Testis (tissue), 3 donors: ENCODE measurements around the gene NEK2. TPM values are rescaled to one million over a fixed set of nuclear protein-coding genes. Genes with fewer than 3 reads are reported as not detected.
"Not testable (repeated sequence)": the region's sequence is repeated elsewhere in the genome, so short reads cannot be mapped to it uniquely, and the experiment has no call there.

Experiments
- DNase-seq: peaks from one replicate; pipeline ENCODE4 v3.0.0-alpha.2; 2019
- H3K27ac ChIP-seq, 2 donors: fragments of 200-600 bp; sonication (generic); one replicate each; pipeline ENCODE4 v1.5.1; 2019
- H3K27me3 ChIP-seq: fragments of 200-600 bp; sonication (generic); one replicate; pipeline ENCODE4 v1.5.1; 2019
- H3K36me3 ChIP-seq: fragments of 200-600 bp; sonication (generic); one replicate; pipeline ENCODE4 v1.5.1; 2017; ENCODE audit warnings: low read depth; ENCODE audit errors: missing control alignments
- H3K4me1 ChIP-seq: fragments of 200-600 bp; sonication (generic); one replicate; pipeline ENCODE4 v1.5.1; 2019
- H3K4me3 ChIP-seq, 2 donors: fragments of 200-600 bp; sonication (generic); one replicate each; pipeline ENCODE4 v1.5.1; 2017 to 2019
- H3K9me3 ChIP-seq: fragments of 200-600 bp; sonication (generic); one replicate; pipeline ENCODE4 v1.5.1; 2017
- POLR2A ChIP-seq: fragments of 450-650 bp; IDR thresholded peaks from one replicate; pipeline ENCODE4 v1.6.1; 2017; ENCODE audit warnings: antibody characterized with exemption, mild to moderate bottlenecking, moderate library complexity
- WGBS, 2 donors: methylation state at CpG; one replicate each; pipeline ENCODE4 v1.1.5; 2018; 5-methylcytosine and 5-hydroxymethylcytosine counted together
- intact Hi-C: fragments of 100-400 bp; cut with DNase I; formaldehyde crosslinking; loops from one replicate; pipeline ENCODE4 v1.15.1; 2023; ENCODE audit warnings: low total_unique reads
- polyA plus RNA-seq: library from polyadenylated mRNA; stranded (reverse); fragments of 350-450 nt; fragmentation: Illumina TruSeq; extraction: RNeasy Lipid Tissue Mini Kit (QIAGEN cat#74804); gene quantifications from one replicate; pipeline ENCODE4 v1.2.3, GENCODE V29; 2014; ENCODE audit warnings: low read depth, low replicate concordance; ENCODE audit not compliant: insufficient read depth
- total RNA-seq, 2 donors: library from RNA; depleted of rRNA; stranded (reverse); fragments of >200 nt; gene quantifications; one replicate each; pipeline ENCODE4 v1.2.3, GENCODE V29; 2016
- TF ChIP-seq, protein P1 (sequence below), 3 experiments: fragments of 450-650 bp in 2 of 3; fragments of 200-600 bp in 1 of 3; sonication (generic) in 1 of 3; IDR thresholded peaks; one replicate each; pipeline ENCODE4 v1.5.1; 2016 to 2019; ENCODE audit warnings: antibody characterized with exemption in 3 of 3, mild to moderate bottlenecking in 2 of 3, moderate library complexity in 1 of 3

NEK2 gene
- total and polyA plus RNA-seq, 3 donors from 2014 or later = 40.0 to 126 (median 53.9) TPM

DNA sequence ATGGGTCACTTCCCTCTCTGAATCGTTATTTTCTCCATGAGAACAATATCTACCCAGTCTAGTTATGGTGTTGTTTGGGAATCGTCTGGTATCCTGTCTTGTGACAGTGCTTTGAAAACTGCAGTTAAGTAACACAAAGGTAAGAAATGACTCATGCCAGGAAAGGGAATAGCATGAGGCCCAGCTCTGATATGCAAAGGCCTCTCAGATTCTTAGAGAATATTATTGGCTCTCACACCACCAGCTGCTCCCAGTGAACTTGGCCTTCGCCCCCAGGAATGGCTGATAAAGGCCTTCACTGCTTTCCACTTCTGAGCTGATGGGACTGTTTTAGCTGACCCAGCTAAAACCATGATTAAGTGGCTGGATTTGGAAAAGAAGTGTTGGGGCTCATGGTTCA lies 27.1 kb downstream of the NEK2 start:
- no peaks in the 10 kb centered on the region for H3K9me3 ChIP-seq
- intact Hi-C loops = no loop called here
- WGBS, 2 donors = 82 to 93% methylated on average over 3 of the region's 3 CpGs
- no peaks in the 10 kb centered on the region for H3K27me3 ChIP-seq
- H3K4me3 ChIP-seq = no peak overlapping the region
- no peak for DNase-seq
- no peak for TF ChIP-seq POLR2A
- TF ChIP-seq, protein P1, sequence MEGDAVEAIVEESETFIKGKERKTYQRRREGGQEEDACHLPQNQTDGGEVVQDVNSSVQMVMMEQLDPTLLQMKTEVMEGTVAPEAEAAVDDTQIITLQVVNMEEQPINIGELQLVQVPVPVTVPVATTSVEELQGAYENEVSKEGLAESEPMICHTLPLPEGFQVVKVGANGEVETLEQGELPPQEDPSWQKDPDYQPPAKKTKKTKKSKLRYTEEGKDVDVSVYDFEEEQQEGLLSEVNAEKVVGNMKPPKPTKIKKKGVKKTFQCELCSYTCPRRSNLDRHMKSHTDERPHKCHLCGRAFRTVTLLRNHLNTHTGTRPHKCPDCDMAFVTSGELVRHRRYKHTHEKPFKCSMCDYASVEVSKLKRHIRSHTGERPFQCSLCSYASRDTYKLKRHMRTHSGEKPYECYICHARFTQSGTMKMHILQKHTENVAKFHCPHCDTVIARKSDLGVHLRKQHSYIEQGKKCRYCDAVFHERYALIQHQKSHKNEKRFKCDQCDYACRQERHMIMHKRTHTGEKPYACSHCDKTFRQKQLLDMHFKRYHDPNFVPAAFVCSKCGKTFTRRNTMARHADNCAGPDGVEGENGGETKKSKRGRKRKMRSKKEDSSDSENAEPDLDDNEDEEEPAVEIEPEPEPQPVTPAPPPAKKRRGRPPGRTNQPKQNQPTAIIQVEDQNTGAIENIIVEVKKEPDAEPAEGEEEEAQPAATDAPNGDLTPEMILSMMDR (IDR thresholded peaks at IDR 0.05) = no peak
- H3K27ac ChIP-seq = no peak overlapping the region
- H3K4me1 ChIP-seq = peaks cover 8% of the 10 kb centered on the region
- no peaks in the 10 kb centered on the region for H3K36me3 ChIP-seq

DNA sequence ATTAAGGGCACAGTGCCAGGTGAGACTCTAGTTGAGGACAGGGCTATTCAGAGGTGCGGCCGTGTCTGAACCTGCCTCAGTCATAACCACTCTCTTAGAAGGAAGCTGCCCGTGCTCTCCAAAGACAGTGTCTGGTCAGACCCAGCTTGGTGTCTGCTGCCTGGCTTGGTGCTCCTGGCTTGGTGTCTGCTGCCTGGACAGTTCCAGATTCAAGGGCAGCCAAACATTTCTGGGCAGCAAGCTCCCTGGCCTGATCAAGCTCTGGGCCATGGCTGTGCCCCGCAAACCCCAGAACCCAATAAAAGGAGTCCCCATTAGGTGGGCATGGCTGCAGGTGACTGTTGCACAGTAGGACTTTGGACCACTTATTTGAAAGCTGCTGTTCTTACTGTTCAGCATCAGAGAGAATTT lies 27.7 kb downstream of the NEK2 start:
- no peak for DNase-seq
- no peak for TF ChIP-seq POLR2A
- H3K27me3 ChIP-seq = no peaks in the 10 kb centered on the region
- H3K4me3 ChIP-seq = no peak overlapping the region
- peaks cover 14% of the 10 kb centered on the region for H3K4me1 ChIP-seq
- H3K36me3 ChIP-seq = no peaks in the 10 kb centered on the region
- H3K9me3 ChIP-seq = no peaks in the 10 kb centered on the region
- no peak overlapping the region for H3K27ac ChIP-seq
- intact Hi-C loops = no loop called here
- 93 to 96% methylated on average over 2 to 4 of the region's 4 CpGs for WGBS, 2 donors

DNA sequence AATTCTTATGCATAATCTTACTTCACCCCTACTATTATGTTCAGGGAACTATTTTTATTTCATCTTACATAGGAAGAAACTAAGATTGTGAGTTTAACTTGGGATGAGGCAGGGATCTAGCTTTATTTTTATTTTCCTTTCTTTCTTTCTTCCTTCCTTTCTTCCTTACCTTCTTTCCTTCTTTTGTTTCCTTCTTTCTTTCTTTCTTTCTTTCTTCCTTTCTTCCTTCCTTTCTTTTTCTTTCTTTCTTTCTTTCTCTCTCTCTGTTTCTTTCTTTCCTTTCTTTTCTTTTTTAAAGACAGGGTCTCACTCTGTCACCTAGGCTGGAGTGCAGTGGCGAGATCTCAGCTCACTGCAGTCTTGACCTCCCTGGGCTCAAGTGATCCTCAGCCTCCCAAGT lies 28.9 kb downstream of the NEK2 start:
- Histone ChIP-seq H3K27me3 (no peaks in the 10 kb centered on the region), H3K4me1 (peaks cover 14% of the 10 kb centered on the region), H3K27ac (no peak overlapping the region), H3K4me3 (no peak overlapping the region), H3K36me3 (no peaks in the 10 kb centered on the region), H3K9me3 (no peaks in the 10 kb centered on the region)
- TF ChIP-seq, protein P1 (IDR thresholded peaks at IDR 0.05) = no peak
- no peak for TF ChIP-seq POLR2A
- DNase-seq = no peak
- intact Hi-C loops = no loop called here
- WGBS, 2 donors = 100% methylated on average over 1 of the region's 1 CpG

DNA sequence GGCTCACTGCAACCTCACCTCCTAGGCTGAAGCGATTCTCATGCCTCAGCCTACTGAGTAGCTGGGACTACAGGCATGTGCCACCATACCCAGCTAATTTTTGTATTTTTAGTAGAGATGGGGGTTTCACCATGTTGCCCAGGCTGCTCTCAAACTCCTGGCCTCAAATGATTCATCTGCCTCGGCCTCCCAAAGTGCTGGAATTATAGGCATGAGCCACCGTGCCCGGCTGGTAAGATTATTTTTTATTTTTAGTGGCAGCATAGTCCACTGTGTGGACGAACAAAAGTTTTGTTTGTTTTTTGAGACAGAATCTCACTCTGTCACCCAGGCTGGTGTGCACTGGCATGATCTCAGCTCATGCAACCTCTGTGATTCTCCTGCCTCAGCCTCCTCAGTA lies 29.8 kb downstream of the NEK2 start:
- H3K27ac ChIP-seq, H3K9me3 ChIP-seq, H3K27me3 ChIP-seq, intact Hi-C loops, H3K36me3 ChIP-seq, H3K4me3 ChIP-seq, DNase-seq: not testable (repeated sequence)
- peaks cover 14% of the 10 kb centered on the region for H3K4me1 ChIP-seq
- WGBS, 2 donors = 89 to 91% methylated on average over 5 of the region's 5 CpGs

DNA sequence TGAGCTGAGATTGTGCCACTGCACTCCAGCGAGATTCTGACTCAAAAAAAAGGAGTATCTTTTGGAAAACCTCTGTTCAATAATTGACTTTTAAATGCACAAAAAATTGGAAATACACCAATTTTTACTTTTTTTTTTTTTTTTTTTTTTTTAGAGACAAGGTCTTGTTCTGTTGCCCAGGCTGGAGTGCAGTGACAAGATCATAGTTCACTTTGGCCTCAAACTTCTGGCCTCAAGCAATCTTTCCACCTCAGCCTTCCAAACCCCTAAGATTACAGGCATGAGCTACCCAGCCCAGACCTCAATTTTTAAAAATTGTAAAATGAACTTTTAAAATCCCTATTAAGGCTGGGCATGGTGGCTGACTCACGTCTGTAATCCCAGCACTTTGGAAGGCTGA lies 30.8 kb downstream of the NEK2 start:
- TF ChIP-seq, protein P1 (IDR thresholded peaks at IDR 0.05) = no peak
- TF ChIP-seq POLR2A = no peak
- H3K9me3 ChIP-seq = no peaks in the 10 kb centered on the region
- no peaks in the 10 kb centered on the region for H3K27me3 ChIP-seq
- peaks cover 14% of the 10 kb centered on the region for H3K4me1 ChIP-seq
- no peak overlapping the region for H3K4me3 ChIP-seq
- intact Hi-C loops = no loop called here
- no peaks in the 10 kb centered on the region for H3K36me3 ChIP-seq
- H3K27ac ChIP-seq = no peak overlapping the region
- no peak for DNase-seq
- WGBS, 2 donors = 81 to 82% methylated on average over 2 of the region's 2 CpGs

DNA sequence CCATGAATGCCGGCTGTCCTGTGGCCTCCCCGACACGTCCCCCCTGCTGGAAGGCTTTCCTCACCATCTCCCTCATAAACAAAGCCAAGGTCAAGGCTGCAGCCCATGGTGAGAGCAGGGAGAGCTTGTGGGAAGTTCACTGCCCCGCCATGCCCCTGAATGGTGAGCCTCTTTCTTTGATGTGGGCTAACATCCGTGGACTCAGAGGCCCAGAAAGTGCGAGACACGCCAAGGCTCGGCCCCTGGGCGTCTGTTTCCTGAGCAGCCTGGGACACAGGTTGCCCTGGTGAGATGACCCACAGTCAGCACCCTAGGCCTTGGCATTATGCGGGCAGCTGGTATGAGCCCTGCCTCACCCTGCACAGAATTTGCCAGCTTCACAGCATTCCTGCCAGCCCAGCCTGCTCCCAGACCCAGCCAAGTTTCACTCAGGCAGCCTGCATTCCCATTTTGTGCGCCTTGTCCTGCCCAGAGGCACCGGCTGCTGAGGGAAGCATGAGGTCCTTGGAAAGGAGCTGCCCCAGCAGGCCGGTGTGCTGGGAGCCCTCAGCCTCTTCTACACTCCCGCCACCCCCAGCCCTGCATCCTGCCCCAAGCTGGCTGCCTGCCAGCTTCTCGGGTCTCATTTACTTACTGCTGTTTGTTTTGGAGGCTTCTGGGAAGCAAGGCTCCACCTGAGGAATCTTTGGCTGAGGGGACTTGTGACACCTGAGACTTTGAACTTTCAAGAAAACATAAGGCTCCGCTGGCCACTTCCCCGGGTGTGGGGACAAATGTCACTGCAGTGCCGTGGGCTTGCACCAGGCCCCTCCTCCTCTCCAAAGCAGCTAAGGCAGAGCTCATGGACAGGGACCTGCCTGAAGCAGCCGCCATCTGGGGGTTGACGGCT lies 31.9 kb downstream of the NEK2 start:
- Histone ChIP-seq H3K36me3 (no peaks in the 10 kb centered on the region), H3K27ac (no peak overlapping the region), H3K4me3 (no peak overlapping the region), H3K9me3 (no peaks in the 10 kb centered on the region), H3K4me1 (peaks cover 14% of the 10 kb centered on the region), H3K27me3 (no peaks in the 10 kb centered on the region)
- TF ChIP-seq, protein P1 (IDR thresholded peaks at IDR 0.05) = no peak
- no peak for TF ChIP-seq POLR2A
- peak; percentile 24 for DNase-seq
- 50% methylated on average over 9 to 20 of the region's 20 CpGs for WGBS, 2 donors
- intact Hi-C loops = no loop called here
